ENCODE measurements around the gene GALNT9. TPM values are rescaled to one million over a fixed set of nuclear protein-coding genes. Genes with fewer than 3 reads are reported as not detected.
A peak's percentile ranks its signal among the peaks of the same experiment; 100 is the strongest.

Gene GALNT9
- total and polyA plus RNA-seq, 7 experiments from 2014 or later: not detected

GRCh38 chr12:132324841-132325732 lies 4.3 kb downstream of the GALNT9 start:
- Mint-ChIP-seq H3K4me1 (peaks cover 5 to 26% (median 15%) of the 10 kb centered on the region in 7 donors), H3K27me3 (peaks cover 5 to 26% (median 14%) of the 10 kb centered on the region in 5 donors), H3K36me3 (peaks cover 0 to 4% (median 0%) of the 10 kb centered on the region in 5 donors), H3K27ac (peak overlapping the region in 1 of 9 donors; percentile 12), H3K9me3 (no peaks in the 10 kb centered on the region), H3K4me3 (no peak overlapping the region)
- DNase-seq: no peak
- ChIA-PET CTCF (no interaction called here), POLR2A (no interaction called here)
- Histone ChIP-seq H3K4me1 (ENCODE audit: control insufficient read depth in 2 of 2, insufficient read depth in 2 of 2, low read length in 2 of 2) (peaks cover 0 to 6% of the 10 kb centered on the region in 2 donors), H3K36me3 (ENCODE audit: control insufficient read depth in 2 of 3, insufficient read depth in 3 of 3, low read length in 3 of 3) (no peaks in the 10 kb centered on the region), H3K27me3 (ENCODE audit: control insufficient read depth in 2 of 2, insufficient read depth in 2 of 2, low read length in 2 of 2) (peaks cover 0 to 4% of the 10 kb centered on the region in 2 donors), H3K9me3 (ENCODE audit: control insufficient read depth in 2 of 3, low read length in 3 of 3) (no peaks in the 10 kb centered on the region), H3K27ac (ENCODE audit: low read depth, low read length) (no peak overlapping the region), H3K4me3 (ENCODE audit: low read length) (no peak overlapping the region)
- intact Hi-C loops (cut with micrococcal nuclease): no loop called here
- no peak for ATAC-seq

GRCh38 chr12:132324173-132324572 lies 5.2 kb downstream of the GALNT9 start:
- intact Hi-C loops (cut with micrococcal nuclease): no loop called here
- H3K9me3 ChIP-seq (ENCODE audit: control insufficient read depth in 2 of 3, low read length in 3 of 3): no peaks in the 10 kb centered on the region
- Mint-ChIP-seq H3K36me3 (peaks cover 0 to 4% (median 0%) of the 10 kb centered on the region in 5 donors), H3K27ac (no peak overlapping the region), H3K4me1 (peaks cover 5 to 26% (median 15%) of the 10 kb centered on the region in 7 donors), H3K4me3 (no peak overlapping the region), H3K27me3 (peaks cover 5 to 25% (median 13%) of the 10 kb centered on the region in 5 donors), H3K9me3 (no peaks in the 10 kb centered on the region)
- DNase-seq (no peak), ATAC-seq (no peak)
- no peak overlapping the region for H3K4me3 ChIP-seq (ENCODE audit: low read length)
- peaks cover 0 to 6% of the 10 kb centered on the region in 2 donors for H3K4me1 ChIP-seq (ENCODE audit: control insufficient read depth in 2 of 2, insufficient read depth in 2 of 2, low read length in 2 of 2)
- CTCF ChIA-PET: no interaction called here
- H3K27me3 ChIP-seq (ENCODE audit: control insufficient read depth in 2 of 2, insufficient read depth in 2 of 2, low read length in 2 of 2): peaks cover 0 to 3% of the 10 kb centered on the region in 2 donors
- POLR2A ChIA-PET: no interaction called here
- H3K36me3 ChIP-seq (ENCODE audit: control insufficient read depth in 2 of 3, insufficient read depth in 3 of 3, low read length in 3 of 3): no peaks in the 10 kb centered on the region
- no peak overlapping the region for H3K27ac ChIP-seq (ENCODE audit: low read depth, low read length)

DNA sequence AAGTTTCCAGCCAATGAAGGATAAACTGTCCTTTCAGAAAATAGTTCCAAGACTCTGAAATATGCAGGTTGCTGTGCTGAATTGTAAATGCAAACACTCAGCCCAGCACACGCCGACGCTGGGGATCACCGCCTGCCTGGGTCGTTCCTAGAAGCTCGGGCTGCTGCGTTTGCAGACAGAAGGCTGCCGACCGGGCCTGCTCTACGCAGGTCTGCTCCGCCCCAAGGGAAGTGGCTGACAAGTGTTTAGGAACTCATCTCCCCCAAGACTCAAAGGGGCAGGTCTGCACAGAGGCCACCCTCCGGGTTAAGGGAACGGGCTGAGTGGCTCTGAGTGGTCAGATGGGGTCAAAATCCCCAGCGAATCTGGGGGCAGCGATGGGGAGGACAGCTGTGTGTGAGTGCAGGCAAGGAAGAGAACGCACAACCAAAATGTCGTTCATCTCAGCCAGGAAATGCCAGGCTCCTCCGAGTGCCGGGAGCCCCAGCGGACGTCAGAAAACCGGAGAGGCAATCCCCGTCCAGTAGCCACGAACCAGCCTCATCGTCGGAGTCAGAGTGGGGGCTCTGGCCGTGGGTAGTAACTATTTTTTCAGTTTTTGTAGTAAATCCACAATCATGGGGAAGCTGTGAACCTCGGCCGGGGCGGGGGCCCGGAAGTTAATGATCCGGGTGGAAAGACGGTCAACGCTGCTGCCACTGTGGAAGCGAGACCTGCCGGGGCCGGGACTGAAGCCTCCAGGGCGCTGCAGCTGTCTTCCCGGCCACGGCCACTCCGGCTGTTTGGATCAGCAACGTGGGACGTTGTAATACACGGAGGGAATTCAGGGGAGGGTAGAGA lies 6.0 kb downstream of the GALNT9 start:
- Histone ChIP-seq H3K27ac (ENCODE audit: low read depth, low read length) (peak overlapping the region; percentile 14), H3K27me3 (ENCODE audit: control insufficient read depth in 2 of 2, insufficient read depth in 2 of 2, low read length in 2 of 2) (peaks cover 0 to 3% of the 10 kb centered on the region in 2 donors), H3K4me1 (ENCODE audit: control insufficient read depth in 2 of 2, insufficient read depth in 2 of 2, low read length in 2 of 2) (peaks cover 0 to 6% of the 10 kb centered on the region in 2 donors), H3K4me3 (ENCODE audit: low read length) (peak overlapping the region; percentile 13), H3K9me3 (ENCODE audit: control insufficient read depth in 2 of 3, low read length in 3 of 3) (no peaks in the 10 kb centered on the region), H3K36me3 (ENCODE audit: control insufficient read depth in 2 of 3, insufficient read depth in 3 of 3, low read length in 3 of 3) (no peaks in the 10 kb centered on the region)
- POLR2A ChIA-PET: no interaction called here
- no peaks in the 10 kb centered on the region for H3K9me3 Mint-ChIP-seq
- peaks cover 5 to 26% (median 15%) of the 10 kb centered on the region in 7 donors for H3K4me1 Mint-ChIP-seq
- H3K27ac Mint-ChIP-seq: peak overlapping the region; percentile 69 to 97 (median 86)
- intact Hi-C loops (cut with micrococcal nuclease): no loop called here
- H3K4me3 Mint-ChIP-seq: peak overlapping the region; percentile 64 to 88 (median 78)
- peak in 6 of 9 donors; percentile 20 to 47 (median 34) for DNase-seq
- peaks cover 5 to 24% (median 15%) of the 10 kb centered on the region in 5 donors for H3K27me3 Mint-ChIP-seq
- CTCF ChIA-PET: no interaction called here
- peak; percentile 40 for ATAC-seq
- peaks cover 0 to 4% (median 0%) of the 10 kb centered on the region in 5 donors for H3K36me3 Mint-ChIP-seq

GRCh38 chr12:132322206-132323132 lies 6.9 kb downstream of the GALNT9 start:
- peaks cover 0 to 4% (median 0%) of the 10 kb centered on the region in 5 donors for H3K36me3 Mint-ChIP-seq
- Histone ChIP-seq H3K4me1 (ENCODE audit: control insufficient read depth in 2 of 2, insufficient read depth in 2 of 2, low read length in 2 of 2) (no peaks in the 10 kb centered on the region), H3K27me3 (ENCODE audit: control insufficient read depth in 2 of 2, insufficient read depth in 2 of 2, low read length in 2 of 2) (peaks cover 0 to 1% of the 10 kb centered on the region in 2 donors), H3K4me3 (ENCODE audit: low read length) (no peak overlapping the region), H3K9me3 (ENCODE audit: control insufficient read depth in 2 of 3, low read length in 3 of 3) (no peaks in the 10 kb centered on the region), H3K36me3 (ENCODE audit: control insufficient read depth in 2 of 3, insufficient read depth in 3 of 3, low read length in 3 of 3) (no peaks in the 10 kb centered on the region), H3K27ac (ENCODE audit: low read depth, low read length) (no peak overlapping the region)
- no peaks in the 10 kb centered on the region for H3K9me3 Mint-ChIP-seq
- ATAC-seq (no peak), DNase-seq (no peak)
- peaks cover 4 to 20% (median 15%) of the 10 kb centered on the region in 5 donors for H3K27me3 Mint-ChIP-seq
- intact Hi-C loops (cut with micrococcal nuclease): no loop called here
- POLR2A ChIA-PET: no interaction called here
- H3K4me1 Mint-ChIP-seq: peaks cover 5 to 17% (median 12%) of the 10 kb centered on the region in 7 donors
- peak overlapping the region in 7 of 9 donors; percentile 80 to 97 (median 91) for H3K27ac Mint-ChIP-seq
- peak overlapping the region in 4 of 10 donors; percentile 64 to 88 (median 80) for H3K4me3 Mint-ChIP-seq
- CTCF ChIA-PET: no interaction called here

DNA sequence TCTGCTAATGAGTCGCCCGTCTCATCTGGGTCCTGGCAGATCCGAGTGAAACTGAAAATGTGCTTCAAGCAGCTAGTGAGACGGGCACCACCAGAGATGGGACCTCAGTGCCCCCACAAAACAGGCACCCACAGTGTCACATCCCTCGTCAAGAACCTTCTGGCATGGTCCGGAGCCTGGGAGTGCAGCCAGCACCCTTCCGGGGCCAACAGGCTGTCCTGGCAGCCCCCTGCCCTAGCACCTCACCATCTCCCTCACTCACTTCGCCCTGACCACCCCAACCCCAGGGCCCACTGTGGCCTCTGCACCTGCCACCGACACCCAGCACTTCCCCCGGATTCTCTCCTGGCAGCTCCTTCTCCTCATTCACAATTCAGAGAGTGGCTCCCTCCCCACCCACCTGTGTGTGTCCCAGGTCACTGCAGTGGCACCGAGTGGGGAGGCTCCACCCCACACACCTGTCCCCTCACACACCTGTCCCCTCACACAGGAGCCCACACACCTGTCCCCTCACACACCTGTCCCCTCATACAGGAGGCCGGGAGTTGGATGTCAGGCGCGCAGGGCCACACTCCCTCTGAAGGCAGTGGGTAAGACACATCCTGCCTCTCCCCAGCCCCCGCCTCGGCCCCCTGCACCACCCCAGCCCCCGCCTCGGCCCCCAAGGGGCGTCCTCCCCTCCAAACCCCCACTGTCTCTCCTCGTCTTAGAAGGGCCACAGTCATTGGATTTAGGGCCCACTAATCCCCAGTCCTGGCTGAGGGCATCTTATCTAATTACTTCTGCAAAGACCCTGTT lies 7.9 kb downstream of the GALNT9 start:
- Mint-ChIP-seq H3K4me3 (no peak overlapping the region), H3K9me3 (no peaks in the 10 kb centered on the region), H3K27me3 (peaks cover 7 to 15% (median 12%) of the 10 kb centered on the region in 5 donors), H3K36me3 (no peaks in the 10 kb centered on the region), H3K4me1 (peaks cover 5 to 9% (median 7%) of the 10 kb centered on the region in 7 donors), H3K27ac (no peak overlapping the region)
- H3K9me3 ChIP-seq (ENCODE audit: control insufficient read depth in 2 of 3, low read length in 3 of 3): no peaks in the 10 kb centered on the region
- ChIA-PET CTCF (no interaction called here), POLR2A (no interaction called here)
- DNase-seq: no peak
- ATAC-seq: no peak
- intact Hi-C loops (cut with micrococcal nuclease): no loop called here
- H3K4me1 ChIP-seq (ENCODE audit: control insufficient read depth in 2 of 2, insufficient read depth in 2 of 2, low read length in 2 of 2): no peaks in the 10 kb centered on the region
- no peak overlapping the region for H3K4me3 ChIP-seq (ENCODE audit: low read length)
- no peaks in the 10 kb centered on the region for H3K36me3 ChIP-seq (ENCODE audit: control insufficient read depth in 2 of 3, insufficient read depth in 3 of 3, low read length in 3 of 3)
- H3K27ac ChIP-seq (ENCODE audit: low read depth, low read length): no peak overlapping the region
- H3K27me3 ChIP-seq (ENCODE audit: control insufficient read depth in 2 of 2, insufficient read depth in 2 of 2, low read length in 2 of 2): no peaks in the 10 kb centered on the region

Measured in naive thymus-derived CD4-positive, alpha-beta T cell (primary cell).